Peyer's patch (tissue), 4 donors: Measurements from ENCODE around the gene RPL7A.

Source experiments
- POLR2A ChIP-seq, 2 donors: fragments of 450-650 bp; IDR thresholded peaks; one replicate each; pipeline ENCODE4 v1.5.1; 2017; ENCODE audit warnings: antibody characterized with exemption in 2 of 2, mild to moderate bottlenecking in 2 of 2, moderate library complexity in 2 of 2
- TF ChIP-seq, protein P1 (sequence below), 6 experiments: fragments of 450-650 bp in 4 of 6; fragments of 200-600 bp in 2 of 6; sonication (generic) in 1 of 6; IDR thresholded peaks; one replicate each; pipeline ENCODE4 v1.5.1; 2017 to 2019; ENCODE audit warnings: antibody characterized with exemption in 6 of 6, mild to moderate bottlenecking in 3 of 6, moderate library complexity in 1 of 6

DNA sequence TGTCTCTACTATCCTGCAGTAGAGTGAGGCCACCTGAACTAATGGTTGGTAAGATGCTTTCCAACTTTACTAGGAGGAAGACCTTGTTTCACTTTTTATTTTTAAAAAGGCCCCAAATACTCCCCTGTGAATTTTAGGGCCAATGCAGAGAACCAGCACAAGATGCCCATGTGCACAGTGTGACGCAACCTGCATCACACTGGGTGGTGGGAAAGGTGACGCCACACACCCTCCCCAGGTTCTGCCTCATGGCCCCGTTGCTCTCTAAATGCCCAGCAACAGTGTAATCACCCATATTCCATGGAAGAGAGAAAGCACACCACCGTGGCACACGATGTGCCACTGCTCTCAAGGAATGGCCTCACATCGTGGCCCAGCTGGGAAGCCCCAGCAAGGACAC, 21.4 kb downstream of the RPL7A start:
- TF ChIP-seq, protein P1, sequence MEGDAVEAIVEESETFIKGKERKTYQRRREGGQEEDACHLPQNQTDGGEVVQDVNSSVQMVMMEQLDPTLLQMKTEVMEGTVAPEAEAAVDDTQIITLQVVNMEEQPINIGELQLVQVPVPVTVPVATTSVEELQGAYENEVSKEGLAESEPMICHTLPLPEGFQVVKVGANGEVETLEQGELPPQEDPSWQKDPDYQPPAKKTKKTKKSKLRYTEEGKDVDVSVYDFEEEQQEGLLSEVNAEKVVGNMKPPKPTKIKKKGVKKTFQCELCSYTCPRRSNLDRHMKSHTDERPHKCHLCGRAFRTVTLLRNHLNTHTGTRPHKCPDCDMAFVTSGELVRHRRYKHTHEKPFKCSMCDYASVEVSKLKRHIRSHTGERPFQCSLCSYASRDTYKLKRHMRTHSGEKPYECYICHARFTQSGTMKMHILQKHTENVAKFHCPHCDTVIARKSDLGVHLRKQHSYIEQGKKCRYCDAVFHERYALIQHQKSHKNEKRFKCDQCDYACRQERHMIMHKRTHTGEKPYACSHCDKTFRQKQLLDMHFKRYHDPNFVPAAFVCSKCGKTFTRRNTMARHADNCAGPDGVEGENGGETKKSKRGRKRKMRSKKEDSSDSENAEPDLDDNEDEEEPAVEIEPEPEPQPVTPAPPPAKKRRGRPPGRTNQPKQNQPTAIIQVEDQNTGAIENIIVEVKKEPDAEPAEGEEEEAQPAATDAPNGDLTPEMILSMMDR (IDR thresholded peaks at IDR 0.05): no peak
- TF ChIP-seq POLR2A (IDR thresholded peaks at IDR 0.05): no peak
